GM12892 (cell line): ENCODE results near the gene MCC.

Experiments
- DNase-seq: peaks from one replicate; pipeline ENCODE4 v3.0.0; 2011; ENCODE audit not compliant: insufficient read length
- FAIRE-seq: peaks from 2 replicates; lab custom pipeline; 2011; peaks lifted over from hg19 to GRCh38; lab: Jason Lieb, UNC
- POLR2A ChIP-seq: IDR thresholded peaks from 2 replicates; pipeline ENCODE4 v1.6.1; 2011; ENCODE audit warnings: low read depth, low read length, control low read depth
- POLR2AphosphoS5 ChIP-seq: IDR thresholded peaks from 2 replicates; pipeline ENCODE4 v1.6.1; 2011; ENCODE audit warnings: low read depth, low read length, control low read depth
- TAF1 ChIP-seq: IDR thresholded peaks from 2 replicates; pipeline ENCODE4 v1.6.1; 2011; ENCODE audit warnings: low read depth, mild to moderate bottlenecking, control low read depth, low read length, borderline replicate concordance

Gene MCC

GRCh38 chr5:113123618-113124017, 364.6 kb downstream of the MCC start:
- DNase-seq, result no peak
- FAIRE-seq, result peak; percentile 56
- no peak for TF ChIP-seq POLR2A
- TF ChIP-seq TAF1, result no peak
- TF ChIP-seq POLR2AphosphoS5, result no peak

- DNase-seq, result no peak
- FAIRE-seq, result no peak
Observed at GRCh38 chr5:113122053-113122452, 366.2 kb downstream of the MCC start.

GRCh38 chr5:113119246-113119924, 368.9 kb downstream of the MCC start:
- no peak for TF ChIP-seq TAF1
- no peak for TF ChIP-seq POLR2A
- no peak for TF ChIP-seq POLR2AphosphoS5
- FAIRE-seq, result no peak
- no peak for DNase-seq

More at GRCh38 chr5:113122053-113122452, 366.2 kb downstream of the MCC start:
- TF ChIP-seq POLR2A (no peak), TAF1 (no peak), POLR2AphosphoS5 (no peak)

GRCh38 chr5:113118765-113119164, 369.5 kb downstream of the MCC start:
- TF ChIP-seq POLR2A, result no peak
- no peak for TF ChIP-seq TAF1
- no peak for TF ChIP-seq POLR2AphosphoS5
- FAIRE-seq, result no peak

GRCh38 chr5:113118298-113118697, 370.0 kb downstream of the MCC start:
- TF ChIP-seq POLR2A (no peak), POLR2AphosphoS5 (no peak), TAF1 (no peak)
- DNase-seq, result no peak
- no peak for FAIRE-seq

More at GRCh38 chr5:113118765-113119164, 369.5 kb downstream of the MCC start:
- no peak for DNase-seq

- TF ChIP-seq TAF1, result no peak
- no peak for TF ChIP-seq POLR2AphosphoS5
- no peak for TF ChIP-seq POLR2A
- FAIRE-seq, result no peak
- no peak for DNase-seq
Observed at GRCh38 chr5:113117543-113118115, 370.6 kb downstream of the MCC start.

GRCh38 chr5:113115956-113116355, 372.3 kb downstream of the MCC start:
- no peak for FAIRE-seq

GRCh38 chr5:113115061-113115460, 373.2 kb downstream of the MCC start:
- FAIRE-seq (no peak), DNase-seq (no peak)
- TF ChIP-seq POLR2AphosphoS5 (no peak), TAF1 (no peak), POLR2A (no peak)

More at GRCh38 chr5:113115956-113116355, 372.3 kb downstream of the MCC start:
- TF ChIP-seq TAF1 (no peak), POLR2AphosphoS5 (no peak), POLR2A (no peak)
- DNase-seq, result no peak

- FAIRE-seq (no peak), DNase-seq (no peak)
- TF ChIP-seq TAF1 (no peak), POLR2A (no peak), POLR2AphosphoS5 (no peak)
Observed at GRCh38 chr5:113114559-113114958, 373.7 kb downstream of the MCC start.

- TF ChIP-seq TAF1, result no peak
- TF ChIP-seq POLR2AphosphoS5, result no peak
- TF ChIP-seq POLR2A, result no peak
- no peak for FAIRE-seq
- no peak for DNase-seq
Observed at GRCh38 chr5:113112435-113112834, 375.8 kb downstream of the MCC start.

- DNase-seq, result no peak
- no peak for TF ChIP-seq POLR2A
- TF ChIP-seq TAF1, result no peak
- no peak for TF ChIP-seq POLR2AphosphoS5
- FAIRE-seq, result no peak
Observed at GRCh38 chr5:113110117-113110516, 378.1 kb downstream of the MCC start.

GRCh38 chr5:113109344-113109743, 378.9 kb downstream of the MCC start:
- TF ChIP-seq TAF1 (no peak), POLR2A (no peak), POLR2AphosphoS5 (no peak)
- FAIRE-seq (no peak), DNase-seq (no peak)
